ENCODE results near the gene CRYBB1. TPM values are rescaled to one million over a fixed set of nuclear protein-coding genes. Genes with fewer than 3 reads are reported as not detected.

Gene CRYBB1
- polyA plus RNA-seq, 1 experiment: not detected

DNA sequence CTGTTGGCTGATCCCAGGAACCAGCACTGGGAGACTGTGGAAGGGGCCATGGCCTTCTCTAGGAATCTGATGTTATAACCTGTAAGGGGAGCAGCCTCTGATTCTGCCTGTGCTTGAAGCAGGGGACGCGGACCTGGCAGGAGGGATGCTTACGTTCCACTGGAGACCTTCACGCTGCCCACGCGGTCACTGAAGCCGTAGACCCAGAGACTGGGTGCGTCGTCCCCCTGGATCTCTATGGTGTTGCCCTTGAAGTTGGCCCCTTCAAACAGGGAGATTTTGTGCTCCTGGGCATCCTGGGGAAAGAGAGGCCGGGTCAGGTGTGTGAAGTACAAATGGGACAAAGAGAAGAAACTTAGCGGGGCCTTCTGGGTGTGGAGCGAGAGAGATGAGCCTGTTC lies 16.1 kb downstream of the CRYBB1 start:
- H3K27me3 ChIP-seq (ENCODE audit: control insufficient read depth, insufficient read depth, low read length): peaks cover 22% of the 10 kb centered on the region
- H3K9me3 ChIP-seq (ENCODE audit: control insufficient read depth, insufficient read depth, low read length): no peaks in the 10 kb centered on the region
- no peak overlapping the region for H3K27ac ChIP-seq (ENCODE audit: low read depth, low read length)
- no peak overlapping the region for H3K4me3 ChIP-seq (ENCODE audit: low read depth, low read length)
- no peak for DNase-seq (ENCODE audit: low read depth, low spot score)
- ChIA-PET CTCF (no interaction called here), POLR2A (no interaction called here)
- TF ChIP-seq, protein P1, sequence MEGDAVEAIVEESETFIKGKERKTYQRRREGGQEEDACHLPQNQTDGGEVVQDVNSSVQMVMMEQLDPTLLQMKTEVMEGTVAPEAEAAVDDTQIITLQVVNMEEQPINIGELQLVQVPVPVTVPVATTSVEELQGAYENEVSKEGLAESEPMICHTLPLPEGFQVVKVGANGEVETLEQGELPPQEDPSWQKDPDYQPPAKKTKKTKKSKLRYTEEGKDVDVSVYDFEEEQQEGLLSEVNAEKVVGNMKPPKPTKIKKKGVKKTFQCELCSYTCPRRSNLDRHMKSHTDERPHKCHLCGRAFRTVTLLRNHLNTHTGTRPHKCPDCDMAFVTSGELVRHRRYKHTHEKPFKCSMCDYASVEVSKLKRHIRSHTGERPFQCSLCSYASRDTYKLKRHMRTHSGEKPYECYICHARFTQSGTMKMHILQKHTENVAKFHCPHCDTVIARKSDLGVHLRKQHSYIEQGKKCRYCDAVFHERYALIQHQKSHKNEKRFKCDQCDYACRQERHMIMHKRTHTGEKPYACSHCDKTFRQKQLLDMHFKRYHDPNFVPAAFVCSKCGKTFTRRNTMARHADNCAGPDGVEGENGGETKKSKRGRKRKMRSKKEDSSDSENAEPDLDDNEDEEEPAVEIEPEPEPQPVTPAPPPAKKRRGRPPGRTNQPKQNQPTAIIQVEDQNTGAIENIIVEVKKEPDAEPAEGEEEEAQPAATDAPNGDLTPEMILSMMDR (IDR thresholded peaks at IDR 0.05; ENCODE audit: low read depth, low read length): no peak

DNA sequence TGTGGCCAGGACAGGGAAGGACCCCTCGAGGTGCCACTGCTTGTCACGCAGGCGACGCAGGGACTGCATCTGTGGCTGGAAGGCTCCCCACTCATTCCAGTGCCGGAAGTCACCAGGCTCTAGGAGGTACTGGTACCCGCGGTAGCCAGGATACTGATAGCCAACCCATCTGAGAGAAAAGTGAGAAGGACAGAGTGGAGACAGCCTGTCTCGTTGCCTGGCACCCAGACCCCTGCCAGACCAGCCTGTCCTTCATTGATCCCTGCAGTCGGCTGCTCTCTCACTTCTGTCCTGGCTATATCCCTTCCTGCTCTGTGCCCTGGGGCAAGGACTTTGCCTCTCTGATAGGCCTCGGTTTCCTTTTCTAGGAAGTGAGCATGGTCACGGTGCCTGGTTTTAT lies 18.3 kb downstream of the CRYBB1 start:
- POLR2A ChIA-PET: no interaction called here

DNA sequence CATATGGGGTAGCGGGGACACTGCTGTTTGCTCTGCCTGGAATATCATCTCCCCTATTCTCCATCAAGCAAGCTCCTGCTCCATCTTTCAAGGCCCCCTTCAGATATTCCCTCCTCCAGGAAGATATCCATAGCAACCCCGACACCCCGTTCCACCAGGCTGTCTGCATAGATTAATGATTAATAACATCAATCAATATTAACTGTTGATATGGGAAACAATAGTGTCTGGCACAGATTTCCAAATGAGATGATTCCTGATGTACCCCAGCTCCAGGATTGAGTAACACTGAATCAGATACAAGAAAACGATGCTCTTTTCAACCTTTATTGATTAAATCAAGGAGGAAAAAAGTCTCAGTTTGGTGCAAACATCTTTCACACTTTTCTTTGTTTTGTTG lies 20.3 kb downstream of the CRYBB1 start:
- TF ChIP-seq, protein P1 (IDR thresholded peaks at IDR 0.05; ENCODE audit: low read depth, low read length): no peak
- no peak for DNase-seq (ENCODE audit: low read depth, low spot score)
- ChIA-PET POLR2A (no interaction called here), CTCF (interaction anchor here (1.2 kb wide), 1 partner anchor 68 kb away, joined by 5 read pairs; no protein-coding TSS in a partner anchor)
- Histone ChIP-seq H3K9me3 (ENCODE audit: control insufficient read depth, insufficient read depth, low read length) (no peaks in the 10 kb centered on the region), H3K27ac (ENCODE audit: low read depth, low read length) (no peak overlapping the region), H3K27me3 (ENCODE audit: control insufficient read depth, insufficient read depth, low read length) (peaks cover 29% of the 10 kb centered on the region), H3K4me3 (ENCODE audit: low read depth, low read length) (no peak overlapping the region)

More for the DNA sequence above, 18.3 kb downstream of the CRYBB1 start:
- H3K27ac ChIP-seq (ENCODE audit: low read depth, low read length): no peak overlapping the region
- no peak for DNase-seq (ENCODE audit: low read depth, low spot score)
- CTCF ChIA-PET: no interaction called here
- H3K9me3 ChIP-seq (ENCODE audit: control insufficient read depth, insufficient read depth, low read length): no peaks in the 10 kb centered on the region
- H3K27me3 ChIP-seq (ENCODE audit: control insufficient read depth, insufficient read depth, low read length): peaks cover 22% of the 10 kb centered on the region
- TF ChIP-seq, protein P1 (IDR thresholded peaks at IDR 0.05; ENCODE audit: low read depth, low read length): no peak
- no peak overlapping the region for H3K4me3 ChIP-seq (ENCODE audit: low read depth, low read length)

DNA sequence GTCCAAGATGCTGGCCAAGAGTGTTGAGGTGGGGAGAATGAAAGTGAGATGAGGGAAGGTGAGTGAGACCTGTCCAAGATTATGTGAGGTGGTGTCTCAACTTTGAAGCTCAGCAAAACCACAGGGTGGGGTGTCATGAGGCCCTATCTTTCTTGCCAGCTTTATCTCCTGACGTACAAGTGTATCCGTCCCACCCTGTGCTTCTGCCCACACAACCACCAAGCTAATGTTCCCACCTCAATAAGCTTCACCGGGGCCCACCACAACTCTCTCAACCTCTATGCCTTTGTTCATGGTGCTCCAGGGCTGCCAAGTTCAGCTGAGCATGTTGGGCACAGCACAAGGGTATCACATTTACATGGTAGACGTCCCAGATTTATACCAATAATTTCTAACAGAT lies 20.8 kb downstream of the CRYBB1 start:
- H3K27me3 ChIP-seq (ENCODE audit: control insufficient read depth, insufficient read depth, low read length): peaks cover 33% of the 10 kb centered on the region
- ChIA-PET POLR2A (no interaction called here), CTCF (interaction anchor here (1.2 kb wide), 1 partner anchor 68 kb away, joined by 5 read pairs; no protein-coding TSS in a partner anchor)
- H3K27ac ChIP-seq (ENCODE audit: low read depth, low read length): no peak overlapping the region
- TF ChIP-seq, protein P1 (IDR thresholded peaks at IDR 0.05; ENCODE audit: low read depth, low read length): no peak
- no peak overlapping the region for H3K4me3 ChIP-seq (ENCODE audit: low read depth, low read length)
- DNase-seq (ENCODE audit: low read depth, low spot score): no peak
- no peaks in the 10 kb centered on the region for H3K9me3 ChIP-seq (ENCODE audit: control insufficient read depth, insufficient read depth, low read length)

DNA sequence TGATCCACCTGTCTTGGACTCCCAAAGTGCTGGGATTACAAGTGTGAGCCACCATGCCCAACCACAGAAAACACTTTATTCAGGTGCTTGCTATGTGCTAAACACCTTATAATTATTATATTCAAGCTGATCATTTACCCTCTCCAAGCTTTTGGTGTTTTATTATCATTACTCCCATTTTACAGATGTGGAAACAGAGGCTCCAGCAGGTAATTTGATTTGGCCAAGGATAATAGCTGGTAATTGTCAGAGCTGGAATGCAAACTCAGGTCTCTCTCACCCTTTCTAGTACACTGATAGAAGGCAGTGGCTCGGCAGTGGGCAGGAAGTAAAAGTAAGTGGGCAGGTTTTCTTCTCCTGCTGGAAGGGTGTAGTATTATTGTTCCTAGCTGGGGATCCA lies 24.1 kb downstream of the CRYBB1 start:
- H3K9me3 ChIP-seq (ENCODE audit: control insufficient read depth, insufficient read depth, low read length): no peaks in the 10 kb centered on the region
- CTCF ChIA-PET: no interaction called here
- TF ChIP-seq, protein P1 (IDR thresholded peaks at IDR 0.05; ENCODE audit: low read depth, low read length): no peak
- POLR2A ChIA-PET: no interaction called here
- peaks cover 24% of the 10 kb centered on the region for H3K27me3 ChIP-seq (ENCODE audit: control insufficient read depth, insufficient read depth, low read length)
- H3K27ac ChIP-seq (ENCODE audit: low read depth, low read length): no peak overlapping the region
- DNase-seq (ENCODE audit: low read depth, low spot score): no peak
- no peak overlapping the region for H3K4me3 ChIP-seq (ENCODE audit: low read depth, low read length)

Measured in AG04450 (cell line).